GM04503 (cell line): ENCODE data around the gene ARHGAP36.

ENCODE experiments used
- DNase-seq: peaks from one replicate; pipeline ENCODE4 v3.0.0-alpha.2; 2012; ENCODE audit warnings: low read depth

ARHGAP36 gene

GRCh38 chrX:131072871-131073571 lies 14.9 kb downstream of the ARHGAP36 start:
- no peak for DNase-seq

- DNase-seq, result no peak
Measured at GRCh38 chrX:131073607-131074006, 15.5 kb downstream of the ARHGAP36 start.

GRCh38 chrX:131081772-131082740 lies 23.9 kb downstream of the ARHGAP36 start:
- DNase-seq, result no peak

DNA sequence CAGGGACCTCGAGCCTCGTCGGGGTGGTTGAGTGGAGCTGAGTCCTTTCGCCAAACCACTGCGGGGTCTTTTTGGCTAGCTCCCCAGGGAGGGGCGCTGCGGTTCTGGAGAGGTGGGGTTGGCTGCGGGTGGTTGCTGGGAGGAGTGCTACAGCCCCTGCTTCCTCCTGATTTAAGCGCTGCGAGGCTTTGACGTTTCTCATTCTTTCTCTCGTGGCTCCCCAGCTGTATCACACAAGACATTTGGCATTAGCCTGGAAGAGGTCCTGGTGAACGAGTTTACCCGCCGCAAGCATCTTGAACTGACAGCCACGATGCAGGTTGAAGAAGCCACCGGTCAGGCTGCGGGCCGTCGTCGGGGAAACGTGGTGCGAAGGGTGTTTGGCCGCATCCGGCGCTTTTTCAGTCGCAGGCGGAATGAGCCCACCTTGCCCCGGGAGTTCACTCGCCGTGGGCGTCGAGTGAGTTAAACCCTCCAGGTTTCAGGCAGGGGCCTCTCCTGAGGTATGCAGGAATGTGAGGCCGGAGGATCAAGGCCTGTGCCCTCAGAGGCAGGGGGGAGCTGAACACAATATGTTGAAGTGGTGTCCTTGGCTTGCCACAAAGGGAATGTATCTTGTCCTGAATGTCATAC lies 25.5 kb downstream of the ARHGAP36 start:
- no peak for DNase-seq

GRCh38 chrX:131084145-131084544 lies 26.0 kb downstream of the ARHGAP36 start:
- no peak for DNase-seq

DNA sequence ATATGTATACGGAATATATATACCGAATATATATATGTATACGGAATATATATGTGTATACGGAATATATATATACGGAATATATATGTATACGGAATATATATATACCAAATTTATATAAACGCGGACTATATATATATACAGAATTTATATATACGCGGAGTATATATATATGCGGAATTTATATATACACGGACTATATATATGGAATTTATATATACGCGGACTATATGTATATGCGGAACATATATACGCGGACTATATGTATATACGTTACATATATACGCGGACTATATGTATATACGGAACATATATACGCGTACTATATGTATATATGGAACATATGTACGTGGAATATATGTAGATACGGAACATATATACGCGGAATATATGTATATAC lies 78.6 kb downstream of the ARHGAP36 start:
- DNase-seq, result no peak

DNA sequence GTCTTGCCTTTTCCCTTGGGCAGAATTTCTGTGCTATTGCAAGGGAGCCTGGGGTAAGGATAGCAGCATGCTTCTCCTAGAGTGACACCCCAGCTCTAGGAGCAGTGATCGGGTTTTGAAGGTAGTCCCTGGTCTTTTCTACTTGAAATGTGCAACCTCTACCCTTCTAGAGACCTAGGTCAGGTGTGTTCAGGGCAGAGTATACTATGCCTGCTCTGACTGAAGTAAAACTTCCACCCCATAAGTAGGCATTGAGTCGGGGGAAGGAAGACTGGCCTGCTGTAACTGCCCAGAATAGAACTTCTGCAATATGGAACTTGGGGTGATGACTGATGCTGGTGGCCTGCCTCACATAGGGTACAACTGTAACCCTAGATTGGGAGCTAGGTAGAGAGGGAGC lies 80.9 kb downstream of the ARHGAP36 start:
- DNase-seq, result no peak
